CD14-positive monocyte (primary cell): Measurements from ENCODE around the gene ACVRL1. TPM values are rescaled to one million over a fixed set of nuclear protein-coding genes. Genes with fewer than 3 reads are reported as not detected.
A peak's percentile ranks its signal among the peaks of the same experiment; 100 is the strongest.

ENCODE experiments used
- DNase-seq, 3 donors: peaks; one replicate each; pipeline ENCODE4 v3.0.0-alpha.2; 2011 to 2022
- H2AFZ ChIP-seq: 2 replicates; pipeline ENCODE4 v1.6.0; 2012; ENCODE audit warnings: mild to moderate bottlenecking, low read depth, low read length, inconsistent platforms; ENCODE audit not compliant: insufficient read depth, poor library complexity, severe bottlenecking
- H3K27ac ChIP-seq, 2 donors: 1 replicate in 1 of 2; 2 replicates in 1 of 2; pipeline ENCODE4 v1.5.1; 2012 to 2013; ENCODE audit warnings: low read length in 2 of 2, control low read depth in 1 of 2, inconsistent platforms in 1 of 2, low read depth in 1 of 2, mild to moderate bottlenecking in 1 of 2
- H3K27me3 ChIP-seq, 2 donors: one replicate each; pipeline versions ENCODE4 v1.6.0 to v1.6.1; 2011 to 2013; ENCODE audit warnings: low read length in 2 of 2; ENCODE audit not compliant: control insufficient read depth in 2 of 2, insufficient read depth in 2 of 2
- H3K36me3 ChIP-seq, 2 donors: replicated peaks in 1 of 2; 1 replicate in 1 of 2; 2 replicates in 1 of 2; pipeline versions ENCODE4 v1.5.1 to v1.6.1; 2012 to 2013; ENCODE audit warnings: low read length in 2 of 2, control low read depth in 1 of 2, inconsistent platforms in 1 of 2, mild to moderate bottlenecking in 1 of 2; ENCODE audit not compliant: insufficient read depth in 2 of 2, control insufficient read depth in 1 of 2
- H3K4me1 ChIP-seq, 2 donors: 1 replicate in 1 of 2; 2 replicates in 1 of 2; pipeline versions ENCODE4 v1.5.1 to v1.6.1; 2012 to 2013; ENCODE audit warnings: low read length in 2 of 2, control low read depth in 1 of 2, inconsistent platforms in 1 of 2, mild to moderate bottlenecking in 1 of 2, moderate library complexity in 1 of 2; ENCODE audit not compliant: insufficient read depth in 2 of 2, control insufficient read depth in 1 of 2
- H3K4me2 ChIP-seq: replicated peaks from 2 replicates; pipeline ENCODE3; 2012; ENCODE audit warnings: low read length, moderate library complexity, mild to moderate bottlenecking; ENCODE audit not compliant: poor library complexity, severe bottlenecking; ENCODE audit errors: extremely low read depth
- H3K4me3 ChIP-seq, 3 experiments: fragments of 200-600 bp in 1 of 3; sonication (generic) in 1 of 3; replicated peaks in 1 of 3; 1 replicate in 2 of 3; 2 replicates in 1 of 3; pipeline ENCODE4 v1.5.1; 2011 to 2013; ENCODE audit warnings: low read length in 3 of 3, mild to moderate bottlenecking in 3 of 3, control low read depth in 2 of 3, low read depth in 2 of 3, inconsistent platforms in 1 of 3, moderate library complexity in 1 of 3
- H3K79me2 ChIP-seq: 2 replicates; pipeline ENCODE4 v1.6.0; 2012; ENCODE audit warnings: mild to moderate bottlenecking, control low read depth, inconsistent platforms, low read length, moderate library complexity; ENCODE audit not compliant: insufficient read depth
- H3K9ac ChIP-seq: 2 replicates; pipeline ENCODE4 v1.6.0; 2017; ENCODE audit warnings: low read length, mild to moderate bottlenecking; ENCODE audit not compliant: insufficient read depth, poor library complexity, severe bottlenecking
- H3K9me3 ChIP-seq, 2 donors: replicated peaks in 1 of 2; 1 replicate in 1 of 2; 2 replicates in 1 of 2; pipeline versions ENCODE4 v1.5.1 to v1.6.1; 2012 to 2013; ENCODE audit warnings: low read length in 2 of 2, control low read depth in 1 of 2; ENCODE audit not compliant: control insufficient read depth in 1 of 2, insufficient read depth in 1 of 2
- H4K20me1 ChIP-seq: 2 replicates; pipeline ENCODE4 v1.6.0; 2012; ENCODE audit warnings: mild to moderate bottlenecking, low read length, control low read depth, moderate library complexity; ENCODE audit not compliant: insufficient read depth
- H3K27ac Mint-ChIP-seq, 7 donors: one replicate each; pipeline ENCODE4 v1.8.0; 2020; ENCODE audit warnings: mild to moderate bottlenecking in 7 of 7, mixed read lengths in 7 of 7, moderate library complexity in 6 of 7, inconsistent platforms in 2 of 7
- H3K27me3 Mint-ChIP-seq, 3 donors: one replicate each; pipeline ENCODE4 v1.8.0; 2021 to 2022; ENCODE audit warnings: low read depth in 3 of 3, mild to moderate bottlenecking in 3 of 3, mixed read lengths in 3 of 3, moderate library complexity in 3 of 3, inconsistent platforms in 1 of 3
- H3K36me3 Mint-ChIP-seq, 2 donors: one replicate each; pipeline ENCODE4 v1.8.0; 2020; ENCODE audit warnings: mixed read lengths in 2 of 2, inconsistent platforms in 1 of 2, mild to moderate bottlenecking in 1 of 2
- H3K4me1 Mint-ChIP-seq: one replicate; pipeline ENCODE4 v1.8.0; 2020; ENCODE audit warnings: mild to moderate bottlenecking, mixed read lengths
- H3K4me3 Mint-ChIP-seq, 2 donors: one replicate each; pipeline ENCODE4 v1.8.0; 2020; ENCODE audit warnings: mild to moderate bottlenecking in 2 of 2, mixed read lengths in 2 of 2, moderate library complexity in 1 of 2
- H3K9me3 Mint-ChIP-seq, 7 donors: one replicate each; pipeline ENCODE4 v1.8.0; 2020 to 2022; ENCODE audit warnings: mixed read lengths in 7 of 7, mild to moderate bottlenecking in 6 of 7, moderate library complexity in 6 of 7, inconsistent platforms in 2 of 7
- WGBS: methylation state at CpG from one replicate; pipeline ENCODE4 v1.1.5; 2013; ENCODE audit warnings: missing lambda C conversion rate; ENCODE audit not compliant: insufficient coverage; 5-methylcytosine and 5-hydroxymethylcytosine counted together
- intact Hi-C, 2 donors: fragments of 100-400 bp; cut with micrococcal nuclease; formaldehyde crosslinking; loops; one replicate each; pipeline versions ENCODE4 v1.15.0 to v1.15.1; 2023
- polyA plus RNA-seq, 3 donors: library from polyadenylated mRNA; depleted of rRNA in 1 of 3; unstranded in 2 of 3; stranded (reverse) in 1 of 3; fragments of 300-500 nt in 2 of 3; fragments of >200 nt in 1 of 3; fragmentation: Illumina TruSeq in 2 of 3; gene quantifications; 1 replicate in 2 of 3; 2 replicates in 1 of 3; pipeline ENCODE4 v1.2.3, GENCODE V29; 2012 to 2021
- TF ChIP-seq, protein P1 (sequence below): fragments of 200-600 bp; IDR thresholded peaks from one replicate; pipeline ENCODE4 v1.8.0; 2022; ENCODE audit warnings: antibody characterized with exemption, mild to moderate bottlenecking

The ACVRL1 gene
- polyA plus RNA-seq, 3 donors: 1.5 to 3.6 (median 2.0) TPM

DNA sequence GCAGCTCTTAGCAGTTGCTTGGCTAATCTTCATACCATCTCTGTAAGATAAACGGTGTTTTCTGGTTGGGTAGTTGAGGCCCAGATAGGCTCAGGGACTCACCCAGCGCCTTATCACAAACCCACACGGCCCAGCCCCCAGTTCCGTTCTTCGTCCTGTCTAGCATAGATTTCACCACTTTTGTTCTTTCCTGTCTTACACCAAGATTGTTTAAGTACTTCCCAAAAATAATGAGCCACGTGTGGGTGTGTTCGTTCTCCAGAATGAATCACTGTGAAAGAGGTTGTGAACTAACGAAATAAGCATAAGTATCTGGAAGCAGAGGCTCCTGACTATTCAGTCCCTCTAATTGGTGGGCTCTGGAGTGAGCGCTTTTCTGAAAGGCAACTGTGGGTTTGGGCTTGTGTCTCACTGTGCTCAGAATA is 65.6 kb downstream of the ACVRL1 start:
- peaks cover 6% of the 10 kb centered on the region for H4K20me1 ChIP-seq
- intact Hi-C loops: loop anchor here in 1 of 2 donors (2.0 kb wide), 1 partner anchor 86 kb away; no protein-coding TSS in a partner anchor
- Mint-ChIP-seq H3K4me3 (peak overlapping the region; percentile 63 to 76), H3K27ac (peak overlapping the region; percentile 87 to 97 (median 97)), H3K4me1 (peaks cover 92% of the 10 kb centered on the region), H3K27me3 (peaks cover 0 to 2% (median 0%) of the 10 kb centered on the region in 3 donors), H3K9me3 (no peaks in the 10 kb centered on the region), H3K36me3 (peaks cover 34 to 47% of the 10 kb centered on the region in 2 donors)
- no peaks in the 10 kb centered on the region for H3K9me3 ChIP-seq
- DNase-seq: peak; percentile 90 to 98 (median 97)
- H3K36me3 ChIP-seq: peaks cover 0 to 20% of the 10 kb centered on the region in 2 donors
- peak overlapping the region; percentile 87 to 97 for H3K27ac ChIP-seq
- H3K4me3 ChIP-seq: peak overlapping the region; percentile 26 to 73 (median 44)
- H3K79me2 ChIP-seq: peaks cover 91% of the 10 kb centered on the region
- TF ChIP-seq, protein P1, sequence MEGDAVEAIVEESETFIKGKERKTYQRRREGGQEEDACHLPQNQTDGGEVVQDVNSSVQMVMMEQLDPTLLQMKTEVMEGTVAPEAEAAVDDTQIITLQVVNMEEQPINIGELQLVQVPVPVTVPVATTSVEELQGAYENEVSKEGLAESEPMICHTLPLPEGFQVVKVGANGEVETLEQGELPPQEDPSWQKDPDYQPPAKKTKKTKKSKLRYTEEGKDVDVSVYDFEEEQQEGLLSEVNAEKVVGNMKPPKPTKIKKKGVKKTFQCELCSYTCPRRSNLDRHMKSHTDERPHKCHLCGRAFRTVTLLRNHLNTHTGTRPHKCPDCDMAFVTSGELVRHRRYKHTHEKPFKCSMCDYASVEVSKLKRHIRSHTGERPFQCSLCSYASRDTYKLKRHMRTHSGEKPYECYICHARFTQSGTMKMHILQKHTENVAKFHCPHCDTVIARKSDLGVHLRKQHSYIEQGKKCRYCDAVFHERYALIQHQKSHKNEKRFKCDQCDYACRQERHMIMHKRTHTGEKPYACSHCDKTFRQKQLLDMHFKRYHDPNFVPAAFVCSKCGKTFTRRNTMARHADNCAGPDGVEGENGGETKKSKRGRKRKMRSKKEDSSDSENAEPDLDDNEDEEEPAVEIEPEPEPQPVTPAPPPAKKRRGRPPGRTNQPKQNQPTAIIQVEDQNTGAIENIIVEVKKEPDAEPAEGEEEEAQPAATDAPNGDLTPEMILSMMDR: no peak
- 0% methylated on average over 3 of the region's 9 CpGs for WGBS
- H2AFZ ChIP-seq: no peak overlapping the region
- H3K9ac ChIP-seq: peak overlapping the region; percentile 61
- no peaks in the 10 kb centered on the region for H3K27me3 ChIP-seq
- H3K4me2 ChIP-seq: peak overlapping the region; percentile 84
- peaks cover 84 to 91% of the 10 kb centered on the region in 2 donors for H3K4me1 ChIP-seq

Other genes starting within 250 kb of the ACVRL1 start
- under 1 TPM in 2 of 3 donors, not detected in 1; 0.06 to 0.52 TPM for gene FIGNL2, start 58.8 kb upstream of the ACVRL1 start, polyA plus RNA-seq
- under 1 TPM in 1 of 3 donors, not detected in 2; 0.07 TPM for gene ANKRD33, start 19.4 kb upstream of the ACVRL1 start, polyA plus RNA-seq
- gene ACVR1B, start 44.2 kb downstream of the ACVRL1 start, polyA plus RNA-seq: 10 to 100 TPM in 1 of 3 donors, 1 to 10 TPM in 2; 1.8 to 18.5 (median 3.9) TPM
- gene TAMALIN, start 99.4 kb downstream of the ACVRL1 start, polyA plus RNA-seq: 100 to 1,000 TPM in 1 of 3 donors, 1 to 10 TPM in 1, under 1 TPM in 1; 0.63 to 118 (median 1.6) TPM
- gene NR4A1, start 143.9 kb downstream of the ACVRL1 start, polyA plus RNA-seq: 1,000 to 10,000 TPM in 1 of 3 donors, 10 to 100 TPM in 2; 10.1 to 1,297 (median 41.4) TPM
- gene ATG101, start 162.5 kb downstream of the ACVRL1 start, polyA plus RNA-seq: 100 to 1,000 TPM in 1 of 3 donors, 10 to 100 TPM in 2; 20.5 to 120 (median 26.4) TPM
- gene SMIM41, start 172.2 kb downstream of the ACVRL1 start, polyA plus RNA-seq: not detected